ENCODE results near the gene POU6F2. TPM values are rescaled to one million over a fixed set of nuclear protein-coding genes. Genes with fewer than 3 reads are reported as not detected.

Gene POU6F2
- total RNA-seq, 4 donors from 2014 or later: 0.48 to 0.82 TPM; not detected in 2

GRCh38 chr7:39488467-39489393, 511.0 kb downstream of the POU6F2 start:
- DNase-seq: no peak
- TF ChIP-seq POLR2A (IDR thresholded peaks at IDR 0.05): no peak
- no peak for TF ChIP-seq EP300 (IDR thresholded peaks at IDR 0.05; ENCODE audit: low read depth)
- no peak for TF ChIP-seq POLR2AphosphoS5 (IDR thresholded peaks at IDR 0.05)
- TF ChIP-seq CTCF (IDR thresholded peaks at IDR 0.05): no peak
- no peaks in the 10 kb centered on the region for H3K4me1 ChIP-seq
- intact Hi-C loops (cut with DNase I; ENCODE audit: low total_unique reads): no loop called here
- no peak overlapping the region for H3K4me3 ChIP-seq
- H3K9me3 ChIP-seq: no peaks in the 10 kb centered on the region
- no peaks in the 10 kb centered on the region for H3K27me3 ChIP-seq
- H3K36me3 ChIP-seq: no peaks in the 10 kb centered on the region
- WGBS, 2 donors (ENCODE audit: low coverage in 1 of 2): 55 to 57% methylated on average over 4 to 7 of the region's 7 CpGs
- in situ Hi-C loops (cut with MboI; ENCODE audit: low pct_ligation_motif_present in 1 of 4, low pct_unique_long_range_greater_than_20kb in 1 of 4, low sequenced_read_pairs in 3 of 4): no loop called here
- H3K27ac ChIP-seq: no peak overlapping the region

- DNase-seq: no peak
- H3K4me3 ChIP-seq: no peak overlapping the region
- in situ Hi-C loops (cut with MboI; ENCODE audit: low pct_ligation_motif_present in 1 of 4, low pct_unique_long_range_greater_than_20kb in 1 of 4, low sequenced_read_pairs in 3 of 4) (no loop called here), intact Hi-C loops (cut with DNase I; ENCODE audit: low total_unique reads) (no loop called here)
- WGBS, 2 donors (ENCODE audit: low coverage in 1 of 2): 92% methylated on average over 2 of the region's 2 CpGs; no CpG with 5 or more reads in 1 of the 2 donors
- H3K27ac ChIP-seq: no peak overlapping the region
- H3K27me3 ChIP-seq: no peaks in the 10 kb centered on the region
- no peaks in the 10 kb centered on the region for H3K4me1 ChIP-seq
- no peaks in the 10 kb centered on the region for H3K36me3 ChIP-seq
- no peaks in the 10 kb centered on the region for H3K9me3 ChIP-seq
- no peak for TF ChIP-seq POLR2A (IDR thresholded peaks at IDR 0.05)
- no peak for TF ChIP-seq EP300 (IDR thresholded peaks at IDR 0.05; ENCODE audit: low read depth)
- no peak for TF ChIP-seq CTCF (IDR thresholded peaks at IDR 0.05)
- TF ChIP-seq POLR2AphosphoS5 (IDR thresholded peaks at IDR 0.05): no peak
Observed at GRCh38 chr7:39490296-39490695, 512.6 kb downstream of the POU6F2 start.

- in situ Hi-C loops (cut with MboI; ENCODE audit: low pct_ligation_motif_present in 1 of 4, low pct_unique_long_range_greater_than_20kb in 1 of 4, low sequenced_read_pairs in 3 of 4): no loop called here
- Histone ChIP-seq H3K27ac (no peak overlapping the region), H3K9me3 (no peaks in the 10 kb centered on the region), H3K27me3 (no peaks in the 10 kb centered on the region), H3K4me1 (no peaks in the 10 kb centered on the region), H3K4me3 (no peak overlapping the region), H3K36me3 (no peaks in the 10 kb centered on the region)
- WGBS, 2 donors (ENCODE audit: low coverage in 1 of 2): 70 to 80% methylated on average over 1 of the region's 1 CpG
- no peak for DNase-seq
- intact Hi-C loops (cut with DNase I; ENCODE audit: low total_unique reads): no loop called here
- no peak for TF ChIP-seq POLR2AphosphoS5 (IDR thresholded peaks at IDR 0.05)
- no peak for TF ChIP-seq CTCF (IDR thresholded peaks at IDR 0.05)
- no peak for TF ChIP-seq EP300 (IDR thresholded peaks at IDR 0.05; ENCODE audit: low read depth)
- TF ChIP-seq POLR2A (IDR thresholded peaks at IDR 0.05): no peak
Observed at GRCh38 chr7:39493934-39494333, 516.2 kb downstream of the POU6F2 start.

GRCh38 chr7:39501358-39501757, 523.6 kb downstream of the POU6F2 start:
- H3K27ac ChIP-seq: no peak overlapping the region
- in situ Hi-C loops (cut with MboI; ENCODE audit: low pct_ligation_motif_present in 1 of 4, low pct_unique_long_range_greater_than_20kb in 1 of 4, low sequenced_read_pairs in 3 of 4) (loop anchor here in 3 of 4 donors (25.0 kb wide), 2 partner anchors 689 to 1089 kb away; no protein-coding TSS in a partner anchor), intact Hi-C loops (cut with DNase I; ENCODE audit: low total_unique reads) (no loop called here)
- no peak overlapping the region for H3K4me3 ChIP-seq
- TF ChIP-seq EP300 (IDR thresholded peaks at IDR 0.05; ENCODE audit: low read depth) (no peak), CTCF (IDR thresholded peaks at IDR 0.05) (no peak), POLR2AphosphoS5 (IDR thresholded peaks at IDR 0.05) (no peak), POLR2A (IDR thresholded peaks at IDR 0.05) (no peak)
- no peaks in the 10 kb centered on the region for H3K36me3 ChIP-seq
- H3K4me1 ChIP-seq: no peaks in the 10 kb centered on the region
- WGBS, 2 donors (ENCODE audit: low coverage in 1 of 2): 57 to 70% methylated on average over 2 to 3 of the region's 3 CpGs
- no peak for DNase-seq
- no peaks in the 10 kb centered on the region for H3K27me3 ChIP-seq
- H3K9me3 ChIP-seq: no peaks in the 10 kb centered on the region

Measured in transverse colon (tissue), 4 donors.